Umbilical cord (tissue), 2 donors: ENCODE measurements around the gene KIF23. TPM values are rescaled to one million over a fixed set of nuclear protein-coding genes. Genes with fewer than 3 reads are reported as not detected.
"Not testable (repeated sequence)": the region's sequence is repeated elsewhere in the genome, so short reads cannot be mapped to it uniquely, and the experiment has no call there.

ENCODE experiments used
- DNase-seq: peaks from one replicate; pipeline ENCODE4 v3.0.0-alpha.2; 2015; ENCODE audit warnings: low spot score
- total RNA-seq: library from RNA; depleted of rRNA; stranded (reverse); fragments of >200 nt; gene quantifications from one replicate; pipeline ENCODE4 v1.2.3, GENCODE V29; 2014; ENCODE audit warnings: low replicate concordance; ENCODE audit not compliant: insufficient read depth

The KIF23 gene
- total RNA-seq: 17.6 TPM

DNA sequence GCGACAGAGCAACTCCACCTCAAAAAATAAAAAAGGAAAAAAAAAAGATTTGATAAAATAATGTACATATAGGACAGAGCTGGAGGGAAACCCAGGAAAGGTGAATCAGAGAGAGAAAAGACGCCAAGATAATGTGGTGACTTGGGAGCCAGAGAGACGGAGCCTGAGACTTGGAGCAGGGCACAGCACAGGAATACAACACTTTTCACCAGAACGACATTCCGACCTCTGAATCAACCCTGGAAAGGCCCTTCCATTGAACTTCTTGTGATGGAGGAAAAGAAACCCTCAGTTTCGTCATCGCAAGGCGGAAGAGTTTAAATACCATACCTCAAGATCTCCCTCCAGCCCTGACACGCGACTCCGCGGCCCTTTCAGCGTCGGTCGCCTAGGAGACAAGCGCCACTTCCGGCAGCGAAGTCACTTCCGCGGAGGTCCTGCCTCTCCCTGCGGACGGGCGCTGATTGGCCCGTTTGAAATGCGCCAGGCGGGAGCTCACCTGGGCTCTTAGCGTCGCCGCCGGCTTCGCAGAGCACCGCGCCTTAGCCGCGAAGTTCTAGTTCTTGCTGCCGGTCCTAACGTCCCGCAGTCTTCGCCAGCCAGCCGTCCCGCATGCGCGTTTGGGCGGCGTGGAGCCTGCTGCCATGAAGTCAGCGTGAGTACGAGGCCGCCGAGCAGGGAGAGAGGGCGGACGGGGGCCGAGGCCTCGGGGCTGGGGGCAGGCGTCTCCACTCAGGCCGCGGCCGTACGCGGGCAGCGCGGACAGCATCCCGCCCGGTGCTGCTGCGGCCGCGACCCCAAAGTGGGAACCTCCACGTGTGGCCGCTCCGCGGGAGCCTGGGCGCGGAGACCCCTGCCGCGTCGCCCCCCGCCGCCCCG, at the start of gene KIF23:
KIF23 (plus strand) TSS at position 528 of the 879 bp plus-strand sequence; CDS start at position 645, 117 bp downstream.
- DNase-seq: peak; percentile 94

DNA sequence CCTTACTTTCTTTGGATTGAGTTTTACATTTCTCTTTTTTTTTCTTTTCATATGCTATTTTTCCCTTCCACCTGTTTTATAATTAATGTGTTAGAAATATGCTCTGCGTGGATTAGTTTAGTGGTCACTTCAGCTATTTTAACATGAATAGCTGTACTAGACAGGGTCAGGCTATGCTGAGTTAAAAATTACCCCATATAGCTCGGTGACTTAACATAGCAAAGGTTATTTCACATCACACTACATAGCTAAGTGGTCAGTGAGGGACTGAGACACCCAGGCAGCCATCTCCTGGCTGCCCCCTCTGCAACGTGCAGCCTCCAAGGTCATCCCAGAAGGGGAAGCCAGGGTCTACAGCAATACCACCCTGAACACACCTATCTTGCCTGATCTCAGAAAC, 46.9 kb upstream of the KIF23 start:
- no peak for DNase-seq

DNA sequence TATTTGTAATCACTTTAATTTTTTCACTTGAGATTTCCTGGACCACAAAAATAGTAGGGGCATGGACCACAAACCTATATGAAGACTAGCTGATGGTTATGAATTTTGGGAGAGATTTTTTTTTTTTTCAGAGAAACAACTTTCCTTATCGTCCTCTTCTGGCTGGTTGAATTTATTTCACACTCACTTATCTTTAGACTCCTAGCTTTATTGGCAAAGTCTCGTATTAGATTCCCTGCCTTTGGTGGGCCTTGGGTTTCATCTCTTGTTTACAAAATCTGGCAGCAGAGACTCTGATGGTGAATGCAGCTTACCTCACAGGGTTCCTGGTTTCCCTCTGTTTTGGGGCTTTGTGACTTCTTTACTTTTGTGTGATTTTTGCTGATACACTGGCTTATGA, 44.5 kb upstream of the KIF23 start:
- no peak for DNase-seq

DNA sequence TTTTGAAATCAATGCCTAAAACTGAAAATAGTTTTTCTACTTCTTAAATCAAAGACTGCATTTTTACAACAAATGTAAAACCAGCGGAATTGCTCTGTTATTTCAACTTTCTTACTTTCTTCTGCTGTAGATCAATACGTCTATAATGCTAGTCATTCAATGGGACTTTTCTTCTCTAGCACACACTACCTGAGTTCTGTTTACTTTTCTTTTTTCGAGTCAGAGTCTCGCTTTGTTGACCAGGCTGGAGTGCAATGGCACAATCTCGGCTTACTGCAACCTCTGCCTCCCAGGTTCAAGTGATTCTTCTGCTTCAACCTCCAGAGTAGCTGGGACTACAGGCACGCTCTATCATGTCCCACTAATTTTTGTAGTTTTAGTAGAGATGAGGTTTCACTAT, 40.7 kb upstream of the KIF23 start:
- no peak for DNase-seq

DNA sequence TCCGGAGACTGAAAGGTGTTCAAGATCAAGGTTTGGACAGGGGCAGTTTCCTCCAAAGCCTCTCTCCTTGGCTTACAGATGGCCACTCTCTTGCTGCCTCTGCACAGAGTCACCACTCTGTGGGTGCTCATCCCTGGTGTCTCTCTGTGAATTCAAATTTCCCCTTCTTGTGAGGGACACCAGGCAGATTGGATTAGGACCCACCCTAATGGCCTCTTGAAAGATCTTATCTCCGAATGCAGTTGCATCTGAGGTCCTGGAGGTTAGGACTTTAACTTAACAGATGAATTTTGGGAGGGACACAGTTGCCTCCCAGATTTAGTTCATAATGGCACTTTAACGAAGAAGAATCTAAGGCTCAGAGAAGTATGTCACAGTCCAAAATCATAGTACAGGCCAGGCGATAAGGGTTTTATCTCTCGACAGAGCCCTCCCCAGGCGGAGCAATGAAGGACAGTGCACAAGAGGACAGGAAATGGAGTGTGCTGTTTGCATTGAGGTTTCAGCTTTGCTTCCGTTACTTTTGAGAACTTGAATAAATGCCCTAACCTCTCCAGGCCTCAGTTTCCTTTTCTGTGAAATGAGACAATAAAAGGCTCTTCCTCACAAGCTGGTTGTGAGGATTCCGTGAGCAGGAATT, 38.9 kb upstream of the KIF23 start:
- no peak for DNase-seq

DNA sequence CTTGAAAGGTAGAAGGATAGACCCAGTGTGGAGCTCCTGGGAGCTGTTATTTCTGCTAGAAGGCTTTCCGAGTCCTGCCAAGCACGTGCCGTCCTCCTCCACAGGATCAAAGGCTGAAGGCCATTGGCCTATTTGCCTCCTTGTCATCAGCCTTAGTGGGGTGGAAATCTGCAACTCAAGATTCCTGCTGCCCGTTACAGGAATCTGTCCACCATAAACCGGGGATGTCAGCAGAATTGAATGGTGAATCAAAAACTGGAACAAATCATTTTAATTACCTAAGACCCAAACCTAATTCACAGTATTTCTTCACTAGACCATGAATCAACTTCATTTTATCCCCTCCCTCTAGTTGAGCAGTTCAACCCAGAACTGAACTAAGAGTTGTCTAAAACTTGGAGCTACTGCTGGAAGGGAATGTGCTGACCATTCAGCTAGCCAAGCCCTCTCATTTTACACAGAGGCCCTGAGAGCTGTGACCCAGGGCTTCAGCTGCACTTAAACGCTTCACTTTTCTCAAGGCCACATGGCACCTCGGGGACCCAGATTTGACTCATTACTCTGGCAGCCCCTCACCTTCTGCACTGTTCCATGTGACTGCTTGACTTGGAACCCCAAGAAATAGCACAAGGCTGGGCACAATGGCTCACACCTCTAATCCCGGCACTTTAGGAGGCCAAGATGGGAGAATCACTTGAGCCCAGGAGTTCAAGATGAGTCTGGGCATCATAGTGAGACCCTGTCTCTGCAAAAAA, 36.8 kb upstream of the KIF23 start:
- DNase-seq: no peak

DNA sequence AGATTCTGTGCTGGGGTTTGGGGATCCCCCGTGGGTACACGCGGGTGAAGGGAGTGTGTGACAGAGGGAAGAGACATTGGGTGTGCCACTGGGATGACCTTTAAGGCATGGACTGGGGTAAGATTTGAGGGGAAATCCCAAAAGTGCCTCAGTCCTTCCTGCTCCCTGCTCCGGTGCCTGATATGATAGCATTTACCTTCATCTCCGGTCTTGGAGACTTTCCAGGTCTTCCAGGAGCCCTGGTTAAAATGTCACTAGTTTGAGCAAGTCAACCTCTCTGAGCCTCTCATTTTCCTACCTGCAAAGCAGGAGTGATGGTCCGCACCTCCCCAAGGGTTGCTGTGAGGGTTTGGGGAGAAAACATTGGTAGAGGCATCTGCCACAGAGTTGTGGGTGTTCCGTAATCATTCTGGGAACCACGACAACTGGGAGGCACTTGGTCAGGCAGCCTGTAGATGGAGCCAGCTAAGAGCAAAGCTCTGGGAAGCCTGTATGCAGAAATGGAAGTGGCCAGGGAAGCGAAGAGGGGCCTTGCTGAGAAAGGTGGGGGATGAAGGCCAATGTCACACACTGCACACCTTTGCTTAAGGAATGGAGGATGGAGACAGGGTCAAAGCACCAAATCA, 33.9 kb upstream of the KIF23 start:
- no peak for DNase-seq

DNA sequence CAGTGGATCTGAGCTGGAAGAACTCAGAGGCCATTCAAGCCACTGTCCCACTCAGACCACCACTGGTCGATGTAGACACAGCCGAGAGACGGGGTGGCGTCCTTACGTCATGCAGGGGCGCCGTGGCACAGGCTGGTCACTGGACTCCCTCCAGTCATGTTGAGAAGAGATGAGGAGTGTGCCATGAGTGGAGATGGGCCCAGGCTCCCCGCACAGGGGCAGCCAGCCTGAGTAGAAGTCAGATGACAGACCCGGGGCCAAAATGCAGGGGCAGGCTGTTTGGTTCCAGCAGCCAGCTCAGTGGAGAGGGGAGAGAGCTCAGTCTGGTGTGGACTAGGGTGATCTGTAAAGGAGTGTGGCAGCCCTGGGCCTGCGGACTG, 33.4 kb upstream of the KIF23 start:
- no peak for DNase-seq

DNA sequence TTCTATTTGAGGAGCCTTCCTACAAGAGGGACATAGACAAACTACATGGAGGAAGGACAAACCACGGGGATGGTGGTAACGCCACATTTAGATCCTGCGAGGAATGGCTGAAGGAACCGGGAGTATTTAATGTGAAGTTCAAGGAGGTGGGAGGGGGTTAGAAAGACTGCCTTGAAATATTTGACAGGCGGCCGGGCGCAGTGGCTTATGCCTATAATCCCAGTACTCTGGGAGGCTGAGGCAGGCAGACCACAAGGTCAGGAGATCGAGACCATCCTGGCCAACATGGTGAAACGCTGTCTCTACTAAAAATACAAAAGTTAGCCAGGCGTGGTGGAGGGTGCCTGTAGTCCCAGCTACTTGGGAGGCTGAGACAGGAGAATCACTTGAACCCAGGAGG, 32.0 kb upstream of the KIF23 start:
- not testable (repeated sequence) for DNase-seq

DNA sequence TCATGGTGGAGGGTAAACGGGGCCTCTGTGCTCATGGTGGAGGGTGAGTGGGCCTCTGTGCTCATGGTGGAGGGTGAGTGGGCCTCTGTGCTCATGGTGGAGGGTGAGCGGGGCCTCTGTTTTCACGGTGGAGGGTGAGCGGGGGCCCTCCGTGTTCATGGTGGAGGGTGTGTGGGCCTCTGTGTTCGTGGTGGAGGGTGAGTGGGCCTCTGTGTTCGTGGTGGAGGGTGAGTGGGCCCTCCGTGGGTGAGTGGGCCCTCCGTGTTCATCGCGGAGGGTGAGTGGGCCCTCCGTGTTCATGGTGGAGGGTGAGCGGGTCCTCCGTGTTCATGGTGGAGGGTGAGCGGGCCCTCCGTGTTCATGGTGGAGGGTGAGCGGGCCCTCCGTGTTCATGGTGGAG, 30.1 kb upstream of the KIF23 start:
- not testable (repeated sequence) for DNase-seq

DNA sequence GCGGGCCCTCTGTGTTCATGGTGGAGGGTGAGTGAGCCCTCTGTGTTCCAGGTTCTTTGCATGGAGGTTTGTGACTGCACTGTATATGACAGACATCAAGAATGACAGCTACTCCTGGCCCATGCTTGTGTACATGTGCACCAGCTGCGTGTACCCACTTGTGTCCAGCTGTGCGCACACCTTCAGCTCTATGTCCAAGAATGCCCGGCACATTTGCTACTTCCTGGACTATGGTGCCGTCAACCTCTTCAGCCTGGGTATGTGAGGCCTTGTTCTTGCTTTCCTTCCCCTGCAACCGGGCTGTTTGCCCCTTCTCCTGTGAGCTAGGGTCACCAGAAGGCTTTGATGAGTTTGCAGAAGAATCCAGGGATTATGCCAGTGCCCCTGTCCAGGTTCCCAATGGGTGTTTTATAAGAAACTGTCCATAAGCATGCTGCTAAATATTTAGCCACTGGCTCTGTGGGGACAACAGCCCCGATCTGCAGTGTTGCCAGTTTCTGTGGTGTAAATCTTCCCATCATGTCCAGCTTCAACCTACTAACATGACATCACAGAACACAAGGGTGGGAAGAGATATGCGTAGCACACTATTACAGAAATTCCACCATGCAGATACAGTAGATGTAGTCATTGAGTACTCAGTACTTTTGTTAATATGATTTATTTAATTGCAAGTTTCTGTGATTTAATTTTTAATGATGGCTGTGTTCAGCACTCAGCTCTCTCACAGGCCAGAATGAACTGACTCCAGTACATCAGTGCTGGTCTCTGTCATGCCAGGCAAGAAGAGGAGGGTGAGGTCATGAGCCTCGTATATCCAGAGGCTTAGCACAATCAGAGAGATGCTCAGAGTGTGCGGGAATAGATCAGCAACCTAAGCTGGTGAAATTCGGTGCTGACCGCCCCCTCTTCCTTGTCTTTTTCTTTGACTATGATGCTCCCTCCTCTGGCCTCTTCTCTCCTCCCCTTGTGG, 29.2 kb upstream of the KIF23 start:
- peak; percentile 20 for DNase-seq

DNA sequence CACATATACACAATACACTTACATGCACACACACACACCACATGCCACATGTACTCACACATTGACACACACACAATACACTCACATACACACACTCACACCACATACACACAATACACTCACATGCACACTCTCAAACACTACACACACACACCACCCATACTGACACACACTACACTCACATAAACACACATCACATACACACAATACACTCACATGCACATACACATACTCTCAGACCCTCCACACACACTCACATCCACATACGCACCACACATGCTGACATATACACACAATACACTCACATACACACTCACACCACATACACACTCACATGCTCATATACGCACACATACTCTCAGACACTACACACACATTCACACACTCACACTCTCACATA, 28.3 kb upstream of the KIF23 start:
- no peak for DNase-seq

DNA sequence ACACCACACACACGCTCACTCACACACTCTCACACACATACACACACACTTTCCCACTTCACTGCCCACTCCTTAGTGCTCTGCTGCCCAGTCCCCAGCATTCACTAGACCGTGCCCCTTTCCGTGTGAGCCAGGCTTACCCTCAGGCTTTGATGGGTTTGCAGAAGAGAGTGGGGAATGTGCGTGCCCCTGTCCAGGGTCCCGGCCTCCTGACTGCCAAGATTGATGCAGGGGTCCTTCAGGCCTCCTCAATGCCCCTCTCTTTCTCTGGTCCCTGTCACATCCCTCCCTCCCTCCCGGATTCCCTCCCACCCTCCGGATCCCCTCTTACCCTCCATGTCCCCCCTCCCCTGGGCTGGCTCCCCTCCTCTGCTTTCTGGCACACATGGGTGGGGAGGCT, 27.9 kb upstream of the KIF23 start:
- DNase-seq: no peak

DNA sequence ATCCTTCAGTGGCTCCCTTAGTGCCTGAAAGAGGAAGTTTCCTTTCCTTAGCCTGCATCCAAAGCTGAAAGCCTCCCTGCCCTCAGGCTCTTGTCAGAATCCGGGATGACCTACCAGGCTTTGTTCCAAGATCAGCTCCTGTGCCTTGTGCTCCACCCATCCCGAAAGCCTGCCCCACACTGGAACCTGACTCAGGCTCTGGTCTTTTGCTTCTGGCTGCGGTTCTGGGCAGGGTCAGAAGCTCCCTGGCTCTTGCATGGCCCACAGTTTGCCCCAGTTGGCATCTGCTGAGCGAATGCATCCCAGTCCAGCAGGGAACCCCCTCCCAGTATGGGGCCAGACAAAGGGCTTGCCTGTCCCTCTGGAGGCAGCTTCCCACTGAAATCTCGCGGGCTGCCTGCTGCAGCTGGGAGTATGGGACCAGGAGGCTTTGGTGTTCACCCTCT, 25.9 kb upstream of the KIF23 start:
- DNase-seq: peak; percentile 40

DNA sequence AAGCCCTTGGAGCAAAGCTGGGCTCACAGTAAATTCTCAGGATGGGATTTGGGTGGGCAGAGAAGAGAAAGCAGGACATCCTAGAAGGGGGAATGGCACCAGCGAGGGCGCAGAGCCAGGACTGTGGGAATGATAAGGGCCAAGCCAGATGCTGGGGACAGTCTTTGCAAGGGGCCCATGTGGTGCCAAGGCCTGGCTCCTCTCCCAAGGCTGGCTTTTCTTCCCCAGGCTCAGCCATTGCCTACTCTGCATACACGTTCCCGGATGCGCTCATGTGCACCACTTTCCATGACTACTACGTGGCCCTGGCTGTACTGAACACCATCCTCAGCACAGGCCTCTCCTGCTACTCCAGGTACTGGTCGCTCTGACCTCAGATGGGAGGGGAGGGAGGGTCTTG, 24.7 kb upstream of the KIF23 start:
- DNase-seq: no peak

DNA sequence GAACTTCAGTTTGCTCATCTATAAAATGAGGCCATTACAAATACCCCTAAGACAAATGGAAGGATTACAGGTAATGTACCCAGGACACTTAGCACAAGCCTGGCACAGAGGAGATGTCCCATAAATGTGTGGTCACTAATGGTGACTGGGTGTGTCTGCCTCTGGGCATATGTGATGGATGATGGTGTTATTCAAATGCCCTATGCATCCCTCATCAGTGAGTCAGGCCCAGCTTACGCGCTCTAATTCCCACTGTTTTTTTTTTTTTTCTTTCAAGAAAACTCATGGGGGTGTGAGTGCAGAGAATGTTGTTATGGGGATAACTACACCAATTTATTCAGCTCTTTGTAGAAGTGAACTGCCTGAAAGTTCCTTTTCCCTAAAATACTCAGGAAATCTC, 23.6 kb upstream of the KIF23 start:
- no peak for DNase-seq

DNA sequence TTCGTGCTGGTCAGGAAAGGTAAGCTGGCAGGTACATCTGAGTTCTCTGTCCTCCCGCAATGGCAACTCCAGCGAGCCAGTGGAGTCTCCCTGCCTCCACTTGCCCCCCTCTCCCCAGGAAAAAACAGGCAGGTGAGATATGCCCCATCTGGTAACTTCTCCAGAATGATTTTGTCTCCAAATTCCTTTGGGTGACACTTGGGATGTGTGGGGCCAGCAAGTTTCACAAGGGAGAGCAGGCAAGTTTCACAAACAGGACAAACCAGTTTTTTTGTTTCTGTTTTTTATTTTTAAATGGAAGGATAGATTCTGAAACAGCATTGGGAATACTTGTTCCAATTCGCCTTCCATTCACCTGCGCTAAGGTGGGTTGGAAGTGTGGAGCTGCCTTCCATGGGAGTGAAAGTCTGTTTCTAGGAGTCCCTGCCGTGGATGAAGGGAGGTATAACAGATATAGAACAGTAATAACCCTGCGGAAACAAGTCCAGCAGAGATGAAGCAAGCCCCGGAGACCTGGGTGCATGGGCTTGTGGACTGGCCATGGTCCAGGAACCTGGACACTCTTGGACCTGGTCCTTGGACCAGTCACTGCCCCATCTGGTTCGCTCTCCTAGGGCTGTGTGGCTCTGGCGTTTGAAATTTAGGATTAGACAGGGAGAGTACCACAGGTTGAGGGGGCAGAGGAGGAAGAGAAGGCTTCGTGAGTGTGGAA, 22.9 kb upstream of the KIF23 start:
- DNase-seq: peak; percentile 27

DNA sequence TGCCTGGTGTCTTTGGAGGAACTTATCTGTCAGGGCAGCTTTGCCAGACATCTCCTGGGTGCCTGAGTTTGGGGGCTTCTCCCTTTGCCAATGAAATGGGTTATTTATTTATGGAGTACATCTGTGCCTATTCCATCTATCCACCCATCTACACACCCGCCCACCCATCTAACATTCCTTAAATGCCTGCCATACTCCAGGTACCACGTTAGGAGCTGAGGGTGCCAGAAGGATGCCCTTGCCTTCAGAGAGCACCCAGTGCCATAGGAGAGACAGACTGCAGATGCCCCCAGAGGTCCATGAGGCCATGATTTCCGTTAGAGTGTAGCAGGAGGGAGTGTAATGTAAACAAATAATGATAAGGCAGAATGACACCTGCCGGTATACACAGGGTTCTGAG, 21.8 kb upstream of the KIF23 start:
- no peak for DNase-seq

DNA sequence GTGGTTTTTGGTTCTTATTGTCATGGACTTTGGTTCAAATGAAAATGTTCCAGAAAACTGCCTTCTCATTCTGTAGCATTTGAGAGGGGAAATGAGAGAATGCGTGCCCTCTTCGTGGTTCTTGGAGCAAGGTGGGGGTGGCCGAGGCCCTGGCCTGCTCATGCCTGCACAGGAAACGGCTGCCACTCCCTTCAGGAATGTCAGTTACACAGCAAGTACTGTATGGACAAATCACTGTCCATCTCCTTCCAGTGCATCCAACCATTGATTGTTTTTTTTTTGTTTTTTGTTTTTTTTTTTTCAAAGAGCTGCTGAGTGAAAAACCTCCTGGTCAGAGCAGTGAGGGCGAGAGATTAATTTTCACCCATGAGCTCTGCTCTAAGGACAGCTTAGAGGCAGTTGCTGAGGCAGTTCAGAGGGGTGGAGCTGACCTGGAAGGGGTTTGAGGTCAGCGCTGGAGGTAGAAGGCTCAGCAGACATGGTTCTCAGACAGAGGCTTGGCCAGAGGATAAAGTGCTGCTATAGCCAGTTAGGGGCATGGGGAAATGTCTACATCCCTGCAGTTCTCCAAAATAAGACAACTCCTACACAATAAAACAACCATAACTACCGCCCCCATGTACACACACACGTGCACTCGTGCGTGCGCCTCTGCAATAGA, 20.2 kb upstream of the KIF23 start:
- no peak for DNase-seq
